Activated CD4-positive, alpha-beta T cell treated with anti-CD3 and anti-CD28 coated beads for 36 hours (primary cell): Measurements from ENCODE around the gene ZNF181. TPM values are rescaled to one million over a fixed set of nuclear protein-coding genes. Genes with fewer than 3 reads are reported as not detected.

ENCODE experiments used
- ATAC-seq: fragments of 200-7000 bp; cut with Tn5 transposase; one replicate; pipeline ENCODE4 v1.10.0; 2021; ENCODE audit warnings: mild to moderate bottlenecking, moderate library complexity
- CTCF ChIA-PET: fragments of 350-600 bp; sonication (Branson Sonifier 250); formaldehyde crosslinking; loops from one replicate; lab custom pipeline; 2021; ENCODE audit warnings: antibody characterized with exemption; lab: Charles Lee
- POLR2A ChIA-PET: fragments of 350-600 bp; sonication (Branson Sonifier 250); formaldehyde crosslinking; loops from one replicate; lab custom pipeline; 2021; ENCODE audit warnings: antibody characterized with exemption, inconsistent platforms; lab: Charles Lee
- DNase-seq: peaks from one replicate; pipeline ENCODE4 v3.0.0-alpha.2; 2020
- H3K27ac Mint-ChIP-seq: one replicate; pipeline ENCODE4 v1.8.0; 2021; ENCODE audit warnings: mixed read lengths
- H3K27me3 Mint-ChIP-seq: one replicate; pipeline ENCODE4 v1.8.0; 2021; ENCODE audit warnings: mixed read lengths
- H3K36me3 Mint-ChIP-seq: one replicate; pipeline ENCODE4 v1.8.0; 2021; ENCODE audit warnings: low read depth, mixed read lengths
- H3K4me1 Mint-ChIP-seq: one replicate; pipeline ENCODE4 v1.8.0; 2021; ENCODE audit warnings: mixed read lengths
- H3K4me3 Mint-ChIP-seq: one replicate; pipeline ENCODE4 v1.8.0; 2021; ENCODE audit warnings: mild to moderate bottlenecking, moderate library complexity, mixed read lengths
- H3K9me3 Mint-ChIP-seq: one replicate; pipeline ENCODE4 v1.8.0; 2021; ENCODE audit warnings: low read depth, mixed read lengths
- intact Hi-C, 2 experiments: fragments of 100-400 bp; cut with DNase I in 1 of 2; cut with micrococcal nuclease in 1 of 2; formaldehyde crosslinking; loops; one replicate each; pipeline versions ENCODE4 v1.14.2 to v1.15.1; 2022 to 2024; cut with DNase I, micrococcal nuclease
- total RNA-seq, 2 experiments: library from RNA; stranded (reverse); gene quantifications; one replicate each; pipeline ENCODE4 v1.2.3, GENCODE V29; 2021

The ZNF181 gene
- total RNA-seq, 2 experiments from 2014 or later = 4.5 TPM

- Mint-ChIP-seq H3K4me3 (no peak overlapping the region), H3K36me3 (peaks cover 8% of the 10 kb centered on the region), H3K27me3 (peaks cover 24% of the 10 kb centered on the region), H3K27ac (no peak overlapping the region), H3K4me1 (no peaks in the 10 kb centered on the region), H3K9me3 (peaks cover 19% of the 10 kb centered on the region)
- CTCF ChIA-PET = interaction anchor here (0.8 to 6.5 kb wide), 8 partner anchors 12 to 211 kb away, joined by 3 to 88 read pairs (median 4); no protein-coding TSS in a partner anchor
- DNase-seq (no peak), ATAC-seq (no peak)
- intact Hi-C loops = loop anchor here (2.0 to 5.0 kb wide), 3 partner anchors 211 to 934 kb away; partner anchors contain the start of gene PDCD2L (in 1 of the 2)
- POLR2A ChIA-PET = interaction anchor here (0.6 to 0.7 kb wide), 2 partner anchors 111 to 1234 kb away, joined by 3 read pairs; no protein-coding TSS in a partner anchor
Measured at GRCh38 chr19:34713262-34713637, 20.8 kb upstream of the ZNF181 start.

DNA sequence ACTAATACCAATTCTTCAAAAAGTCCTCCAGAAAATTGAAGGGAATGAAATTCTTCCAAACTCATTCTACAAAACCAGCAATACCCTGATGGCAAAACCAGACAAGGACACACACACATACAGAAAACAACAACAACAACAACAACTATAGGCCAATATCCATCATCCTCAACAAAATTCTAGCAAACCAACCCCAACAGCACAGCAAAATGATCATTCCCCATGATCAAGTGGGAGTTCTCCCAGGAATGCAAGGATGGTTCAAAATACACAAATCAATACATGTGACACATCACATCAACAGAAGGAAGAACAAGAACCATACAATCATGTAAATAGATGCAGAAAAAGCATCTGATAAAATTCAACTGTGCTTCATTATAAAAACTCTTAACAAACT lies 18.7 kb upstream of the ZNF181 start:
- peaks cover 8% of the 10 kb centered on the region for H3K36me3 Mint-ChIP-seq
- peaks cover 21% of the 10 kb centered on the region for H3K27me3 Mint-ChIP-seq
- ChIA-PET POLR2A (no interaction called here), CTCF (interaction anchor here (6.5 kb wide), 1 partner anchor 75 kb away, joined by 88 read pairs; no protein-coding TSS in a partner anchor)
- ATAC-seq (no peak), DNase-seq (no peak)
- no peaks in the 10 kb centered on the region for H3K4me1 Mint-ChIP-seq
- intact Hi-C loops = no loop called here
- H3K4me3 Mint-ChIP-seq = no peak overlapping the region
- H3K27ac Mint-ChIP-seq = no peak overlapping the region
- peaks cover 19% of the 10 kb centered on the region for H3K9me3 Mint-ChIP-seq

DNA sequence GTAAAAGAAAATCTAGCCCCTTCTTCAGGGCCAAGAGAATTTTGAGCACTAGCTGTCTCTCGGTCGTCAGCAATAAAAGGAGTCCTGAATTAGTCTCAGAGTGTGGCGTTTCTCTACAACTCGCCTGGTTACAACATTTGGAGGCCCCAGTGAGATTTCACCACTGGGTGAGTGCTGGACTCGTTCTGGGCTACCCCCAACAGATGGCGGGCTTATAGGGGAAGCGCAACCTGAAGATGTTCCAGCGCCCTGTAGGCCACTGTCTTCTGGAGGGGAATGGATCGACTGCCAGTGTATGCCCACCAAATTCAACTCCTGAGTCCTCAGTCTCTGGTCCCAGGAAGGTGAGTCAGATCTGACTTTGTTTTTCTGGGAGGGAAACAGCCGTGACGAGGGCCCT lies 11.7 kb upstream of the ZNF181 start:
- intact Hi-C loops = no loop called here
- no peaks in the 10 kb centered on the region for H3K9me3 Mint-ChIP-seq
- ChIA-PET POLR2A (no interaction called here), CTCF (interaction anchor here (1.2 kb wide), 1 partner anchor 23 kb away, joined by 3 read pairs; no protein-coding TSS in a partner anchor)
- no peaks in the 10 kb centered on the region for H3K36me3 Mint-ChIP-seq
- H3K4me3 Mint-ChIP-seq = no peak overlapping the region
- DNase-seq (no peak), ATAC-seq (no peak)
- no peaks in the 10 kb centered on the region for H3K4me1 Mint-ChIP-seq
- H3K27me3 Mint-ChIP-seq = peaks cover 14% of the 10 kb centered on the region
- no peak overlapping the region for H3K27ac Mint-ChIP-seq

GRCh38 chr19:34725400-34725799 lies 8.6 kb upstream of the ZNF181 start:
- no peaks in the 10 kb centered on the region for H3K4me1 Mint-ChIP-seq
- peaks cover 18% of the 10 kb centered on the region for H3K27me3 Mint-ChIP-seq
- no peak for DNase-seq
- no peak for ATAC-seq
- no peak overlapping the region for H3K4me3 Mint-ChIP-seq
- H3K36me3 Mint-ChIP-seq = no peaks in the 10 kb centered on the region
- H3K9me3 Mint-ChIP-seq = no peaks in the 10 kb centered on the region
- no peak overlapping the region for H3K27ac Mint-ChIP-seq
- ChIA-PET CTCF (interaction anchor here (1.7 kb wide), 1 partner anchor 13 kb away, joined by 3 read pairs; no protein-coding TSS in a partner anchor), POLR2A (no interaction called here)
- intact Hi-C loops = no loop called here

- no peak for DNase-seq
- POLR2A ChIA-PET = no interaction called here
- Mint-ChIP-seq H3K27me3 (peaks cover 9% of the 10 kb centered on the region), H3K27ac (no peak overlapping the region), H3K9me3 (peaks cover 5% of the 10 kb centered on the region), H3K4me3 (no peak overlapping the region), H3K4me1 (peaks cover 22% of the 10 kb centered on the region), H3K36me3 (peaks cover 13% of the 10 kb centered on the region)
- intact Hi-C loops = loop anchor here in 1 of 2 experiments (5.0 to 10.0 kb wide), 2 partner anchors 281 to 1356 kb away; partner anchors contain the start of gene CEBPG
- CTCF ChIA-PET = no interaction called here
- no peak for ATAC-seq
Measured at GRCh38 chr19:34731019-34731829, 2.8 kb upstream of the ZNF181 start.

DNA sequence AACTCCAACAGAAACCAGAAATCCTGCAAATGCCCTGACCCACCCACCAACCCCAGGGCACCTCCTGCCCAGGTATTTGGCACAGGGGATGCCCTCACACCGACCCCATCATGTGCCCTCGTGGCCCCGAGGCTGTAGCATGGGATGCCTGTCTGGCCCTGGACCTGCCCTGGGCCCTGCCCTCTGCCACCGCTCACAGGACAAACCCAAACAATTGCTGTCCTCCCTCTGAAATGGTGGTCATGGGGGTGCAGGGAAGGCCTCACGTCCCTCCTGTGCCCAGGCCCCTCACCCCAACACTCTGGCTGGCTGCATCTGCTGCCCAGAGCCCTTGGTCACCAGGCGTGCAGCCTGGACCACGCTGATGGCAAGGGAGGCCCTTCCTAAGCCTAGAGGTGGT lies 2.1 kb upstream of the ZNF181 start:
- ATAC-seq (no peak), DNase-seq (no peak)
- peaks cover 5% of the 10 kb centered on the region for H3K9me3 Mint-ChIP-seq
- peaks cover 18% of the 10 kb centered on the region for H3K36me3 Mint-ChIP-seq
- ChIA-PET POLR2A (no interaction called here), CTCF (no interaction called here)
- H3K4me3 Mint-ChIP-seq = no peak overlapping the region
- intact Hi-C loops = loop anchor here in 1 of 2 experiments (5.0 to 10.0 kb wide), 2 partner anchors 280 to 1357 kb away; partner anchors contain the start of gene CEBPG
- peaks cover 4% of the 10 kb centered on the region for H3K27me3 Mint-ChIP-seq
- H3K4me1 Mint-ChIP-seq = peaks cover 22% of the 10 kb centered on the region
- no peak overlapping the region for H3K27ac Mint-ChIP-seq

DNA sequence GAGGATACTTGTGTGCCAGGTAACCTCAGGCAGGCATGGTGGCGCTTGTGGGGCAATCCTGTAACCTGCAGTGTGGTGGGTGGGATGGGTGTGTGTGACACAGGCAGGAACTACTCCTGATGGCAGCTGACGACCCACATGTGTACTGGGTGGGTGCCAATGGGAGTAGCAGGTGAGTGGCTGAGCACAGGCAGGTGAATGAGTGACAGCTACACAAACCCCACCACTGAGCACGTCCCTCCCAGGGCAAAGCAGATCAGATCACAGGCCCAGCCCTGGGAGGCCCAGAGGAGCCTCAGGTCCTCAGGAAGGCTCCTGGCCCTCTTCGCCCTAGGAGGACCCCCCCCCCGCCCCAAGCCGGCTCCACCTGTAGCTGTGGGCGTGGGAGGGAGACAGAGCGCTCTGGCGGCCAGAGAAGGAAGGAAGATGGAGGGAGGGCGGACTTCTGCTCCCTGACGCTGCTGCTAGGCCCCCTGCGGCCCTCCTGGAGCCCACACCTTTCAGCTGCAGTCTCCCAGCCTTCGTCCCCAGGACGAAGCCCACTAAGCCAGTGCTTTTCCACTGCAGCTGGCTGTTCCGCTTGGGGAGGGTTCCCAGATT lies 1.3 kb upstream of the ZNF181 start:
- H3K36me3 Mint-ChIP-seq = peaks cover 24% of the 10 kb centered on the region
- peaks cover 3% of the 10 kb centered on the region for H3K27me3 Mint-ChIP-seq
- CTCF ChIA-PET = interaction anchor here (1.1 kb wide), 1 partner anchor 55 kb away, joined by 6 read pairs; the partner anchor contains the start of gene ZNF302
- peaks cover 22% of the 10 kb centered on the region for H3K4me1 Mint-ChIP-seq
- peak overlapping the region; percentile 96 for H3K4me3 Mint-ChIP-seq
- intact Hi-C loops = loop anchor here (1.0 to 10.0 kb wide), 5 partner anchors 41 to 1358 kb away; partner anchors contain the start of genes CEBPG (in 1 of the 2), UBA2 (in 1 of the 2) and ZNF599 (in 1 of the 2)
- POLR2A ChIA-PET = interaction anchor here (1.6 kb wide), 1 partner anchor 55 kb away, joined by 11 read pairs; the partner anchor contains the start of genes SCGB2B2 and ZNF302
- peak overlapping the region; percentile 63 for H3K27ac Mint-ChIP-seq
- ATAC-seq (no peak), DNase-seq (no peak)
- peaks cover 5% of the 10 kb centered on the region for H3K9me3 Mint-ChIP-seq

DNA sequence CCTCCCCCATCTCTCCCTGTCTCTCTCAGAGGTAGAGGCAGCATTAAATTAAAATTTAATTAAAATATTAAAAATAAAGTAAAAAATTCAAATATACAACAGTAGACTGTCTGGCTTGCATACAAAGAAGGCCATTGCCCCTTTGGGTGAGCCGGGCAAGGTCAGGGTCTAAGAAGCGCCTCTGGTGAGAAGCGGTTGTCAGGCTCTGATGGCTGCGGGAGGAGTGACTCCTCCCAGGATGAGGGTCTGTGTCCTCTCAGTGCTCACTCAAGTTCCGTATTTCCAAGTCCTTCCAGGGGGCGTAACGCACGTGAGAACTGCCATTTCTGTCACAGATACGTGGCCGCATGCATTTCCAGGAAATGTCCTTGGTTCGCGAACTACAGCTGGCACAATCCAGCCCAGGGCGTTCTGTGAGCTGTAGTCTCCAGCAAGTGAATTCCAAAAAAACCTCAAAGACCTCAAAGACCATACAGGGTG lies 737 bp upstream of the ZNF181 start:
- intact Hi-C loops = loop anchor here (1.0 to 10.0 kb wide), 5 partner anchors 40 to 1359 kb away; partner anchors contain the start of genes CEBPG (in 1 of the 2), UBA2 (in 1 of the 2) and ZNF599 (in 1 of the 2)

DNA sequence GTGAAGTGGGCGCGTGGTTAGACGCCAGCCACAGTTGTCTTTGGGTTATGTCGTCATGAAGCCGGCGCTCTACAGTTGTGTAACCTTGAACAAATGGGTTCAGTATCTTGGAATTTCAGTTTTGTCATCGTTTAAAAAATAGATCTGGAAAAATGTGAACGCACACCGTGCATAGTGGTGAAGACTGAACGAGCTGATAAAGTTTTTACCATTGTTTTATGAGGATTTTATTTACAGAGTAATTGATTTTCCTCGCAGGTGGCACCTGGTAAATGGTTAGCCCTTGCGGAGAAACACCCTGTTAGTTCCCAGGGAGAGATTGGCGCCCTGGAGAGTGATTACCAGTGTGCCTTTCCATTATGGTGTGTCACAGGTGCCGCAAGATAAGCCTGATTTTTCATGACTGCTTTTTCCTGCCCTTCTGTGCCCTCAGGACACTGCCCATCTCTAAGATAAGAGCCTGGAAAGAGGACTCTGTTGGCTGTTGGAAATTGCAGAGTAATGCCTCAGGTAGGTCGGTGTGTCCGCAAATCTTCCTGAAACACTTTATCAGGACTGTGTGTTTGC lies 577 bp downstream of the ZNF181 start:
- H3K36me3 Mint-ChIP-seq = peaks cover 40% of the 10 kb centered on the region
- no peak for DNase-seq
- H3K4me1 Mint-ChIP-seq = peaks cover 22% of the 10 kb centered on the region
- H3K27ac Mint-ChIP-seq = peak overlapping the region; percentile 92
- ChIA-PET POLR2A (interaction anchor here (1.6 kb wide), 1 partner anchor 57 kb away, joined by 11 read pairs; the partner anchor contains the start of genes SCGB2B2 and ZNF302), CTCF (interaction anchor here (0.7 kb wide), 1 partner anchor 564 kb away, joined by 3 read pairs; no protein-coding TSS in a partner anchor)
- H3K27me3 Mint-ChIP-seq = no peaks in the 10 kb centered on the region
- H3K9me3 Mint-ChIP-seq = peaks cover 8% of the 10 kb centered on the region
- intact Hi-C loops = loop anchor here (1.0 to 10.0 kb wide), 6 partner anchors 39 to 1360 kb away; partner anchors contain the start of genes SCGB2B2 (in 2 of the 2), ZNF302 (in 2 of the 2), CEBPG (in 1 of the 2) and ZNF30 (in 1 of the 2)
- H3K4me3 Mint-ChIP-seq = peak overlapping the region; percentile 96
- no peak for ATAC-seq

More for the DNA sequence above, 737 bp upstream of the ZNF181 start:
- peak overlapping the region; percentile 96 for H3K27ac Mint-ChIP-seq
- ChIA-PET POLR2A (interaction anchor here (0.6 to 1.6 kb wide), 2 partner anchors 11 to 56 kb away, joined by 3 to 11 read pairs; partner anchors contain the start of genes SCGB2B2 and ZNF302), CTCF (interaction anchor here (0.7 to 1.1 kb wide), 2 partner anchors 55 to 251 kb away, joined by 3 to 6 read pairs; partner anchors contain the start of gene ZNF302)
- DNase-seq (no peak), ATAC-seq (peak; percentile 4)
- peaks cover 22% of the 10 kb centered on the region for H3K4me1 Mint-ChIP-seq
- H3K27me3 Mint-ChIP-seq = no peaks in the 10 kb centered on the region
- peaks cover 5% of the 10 kb centered on the region for H3K9me3 Mint-ChIP-seq
- H3K36me3 Mint-ChIP-seq = peaks cover 28% of the 10 kb centered on the region
- peak overlapping the region; percentile 96 for H3K4me3 Mint-ChIP-seq

GRCh38 chr19:34744896-34745690 lies 11.1 kb downstream of the ZNF181 start:
- intact Hi-C loops = no loop called here
- CTCF ChIA-PET = interaction anchor here (0.6 to 1.4 kb wide), 3 partner anchors 10 to 130 kb away, joined by 3 to 4 read pairs (median 3); no protein-coding TSS in a partner anchor
- POLR2A ChIA-PET = interaction anchor here (0.7 kb wide), 1 partner anchor 12 kb away, joined by 3 read pairs; no protein-coding TSS in a partner anchor
- no peak for ATAC-seq
- no peak overlapping the region for H3K4me3 Mint-ChIP-seq
- H3K4me1 Mint-ChIP-seq = no peaks in the 10 kb centered on the region
- no peak overlapping the region for H3K27ac Mint-ChIP-seq
- H3K9me3 Mint-ChIP-seq = peaks cover 66% of the 10 kb centered on the region
- no peak for DNase-seq
- peaks cover 57% of the 10 kb centered on the region for H3K36me3 Mint-ChIP-seq
- H3K27me3 Mint-ChIP-seq = no peaks in the 10 kb centered on the region
